ENCODE data around the gene CXCL6. TPM values are rescaled to one million over a fixed set of nuclear protein-coding genes. Genes with fewer than 3 reads are reported as not detected.

CXCL6 gene
- total RNA-seq, 1 donor from 2014 or later = 0.51 TPM

GRCh38 chr4:73843369-73843768 is 6.9 kb downstream of the CXCL6 start:
- DNase-seq = no peak

GRCh38 chr4:73844345-73844744 is 7.9 kb downstream of the CXCL6 start:
- DNase-seq = no peak

GRCh38 chr4:73844806-73845205 is 8.3 kb downstream of the CXCL6 start:
- no peak for DNase-seq

- no peak for DNase-seq
Observed at GRCh38 chr4:73847526-73848182, 11.2 kb downstream of the CXCL6 start.

GRCh38 chr4:73848183-73848777 is 11.8 kb downstream of the CXCL6 start:
- DNase-seq = no peak

- no peak for DNase-seq
Observed at GRCh38 chr4:73850261-73850970, 13.9 kb downstream of the CXCL6 start.

- DNase-seq = no peak
Observed at GRCh38 chr4:73851293-73851692, 14.8 kb downstream of the CXCL6 start.

GRCh38 chr4:73852771-73853170 is 16.3 kb downstream of the CXCL6 start:
- no peak for DNase-seq

- peak; percentile 22 for DNase-seq
Observed at GRCh38 chr4:73853246-73853704, 16.8 kb downstream of the CXCL6 start, which contains the start of gene PF4V1. TSS of gene PF4V1 (plus strand) at chr4:73853296. CDS start at chr4:73853363, 67 bp downstream.

- no peak for DNase-seq
Observed at GRCh38 chr4:73853718-73854473, 17.4 kb downstream of the CXCL6 start.

GRCh38 chr4:73855406-73855805 is 18.9 kb downstream of the CXCL6 start:
- DNase-seq = no peak

GRCh38 chr4:73856518-73856917 is 20.0 kb downstream of the CXCL6 start:
- DNase-seq = no peak

GRCh38 chr4:73859614-73860088 is 23.2 kb downstream of the CXCL6 start:
- no peak for DNase-seq

GRCh38 chr4:73860181-73860580 is 23.7 kb downstream of the CXCL6 start:
- DNase-seq = no peak

- no peak for DNase-seq
Observed at GRCh38 chr4:73860917-73861316, 24.4 kb downstream of the CXCL6 start.

GRCh38 chr4:73862322-73862721 is 25.8 kb downstream of the CXCL6 start:
- no peak for DNase-seq

- no peak for DNase-seq
Observed at GRCh38 chr4:73864365-73864764, 27.9 kb downstream of the CXCL6 start.

- DNase-seq = no peak
Observed at GRCh38 chr4:73864961-73865360, 28.5 kb downstream of the CXCL6 start.

GRCh38 chr4:73865431-73866096 is 29.1 kb downstream of the CXCL6 start:
- no peak for DNase-seq

- no peak for DNase-seq
Observed at GRCh38 chr4:73866246-73866645, 29.8 kb downstream of the CXCL6 start.

GRCh38 chr4:73867783-73868182 is 31.3 kb downstream of the CXCL6 start:
- no peak for DNase-seq

All from tongue (tissue), 2 donors.